Epidermal melanocyte (primary cell): Measurements from ENCODE around the gene SMYD2.

Experiments
- DNase-seq: peaks from one replicate; pipeline ENCODE4 v3.0.0; 2011; ENCODE audit warnings: low spot score; ENCODE audit not compliant: insufficient read length

The SMYD2 gene

GRCh38 chr1:214327514-214327913 lies 46.6 kb downstream of the SMYD2 start:
- DNase-seq = no peak

GRCh38 chr1:214328770-214329469 lies 48.0 kb downstream of the SMYD2 start:
- DNase-seq = peak; percentile 55

GRCh38 chr1:214329470-214330220 lies 48.7 kb downstream of the SMYD2 start:
- DNase-seq = no peak

GRCh38 chr1:214330222-214330621 lies 49.3 kb downstream of the SMYD2 start:
- no peak for DNase-seq

- no peak for DNase-seq
These were observed 49.8 kb downstream of the SMYD2 start for GRCh38 chr1:214330715-214331114.

- DNase-seq = no peak
These were observed 50.2 kb downstream of the SMYD2 start for GRCh38 chr1:214331180-214331579.

- no peak for DNase-seq
These were observed 51.0 kb downstream of the SMYD2 start for GRCh38 chr1:214331827-214332423.

GRCh38 chr1:214332946-214333798 lies 52.2 kb downstream of the SMYD2 start:
- DNase-seq = peak; percentile 42

- DNase-seq = no peak
These were observed 54.6 kb downstream of the SMYD2 start for GRCh38 chr1:214335567-214335966.

GRCh38 chr1:214337015-214337414 lies 56.1 kb downstream of the SMYD2 start:
- DNase-seq = no peak

GRCh38 chr1:214337511-214337910 lies 56.6 kb downstream of the SMYD2 start:
- no peak for DNase-seq

- DNase-seq = no peak
These were observed 57.3 kb downstream of the SMYD2 start for GRCh38 chr1:214338212-214338611.

- DNase-seq = no peak
These were observed 60.5 kb downstream of the SMYD2 start for GRCh38 chr1:214341459-214341858.

- no peak for DNase-seq
These were observed 61.0 kb downstream of the SMYD2 start for GRCh38 chr1:214341932-214342331.

- no peak for DNase-seq
These were observed 61.6 kb downstream of the SMYD2 start for GRCh38 chr1:214342525-214342924.

- no peak for DNase-seq
These were observed 63.9 kb downstream of the SMYD2 start for GRCh38 chr1:214344897-214345296.

- no peak for DNase-seq
These were observed 68.0 kb downstream of the SMYD2 start for GRCh38 chr1:214349008-214349407.

GRCh38 chr1:214349781-214350180 lies 68.8 kb downstream of the SMYD2 start:
- DNase-seq = no peak

GRCh38 chr1:214351551-214352277 lies 70.8 kb downstream of the SMYD2 start:
- no peak for DNase-seq

- no peak for DNase-seq
These were observed 71.9 kb downstream of the SMYD2 start for GRCh38 chr1:214352838-214353237.
